Loucy (cell line): ENCODE results near the gene HBS1L.
A peak's percentile ranks its signal among the peaks of the same experiment; 100 is the strongest.

Source experiments
- H2AFZ ChIP-seq: fragments of 200-600 bp; sonication (generic); 2 replicates; pipeline ENCODE4 v1.6.0; 2016; ENCODE audit warnings: antibody characterized with exemption, mild to moderate bottlenecking, low read length, moderate library complexity
- H3F3A ChIP-seq: fragments of 200-600 bp; 2 replicates; pipeline ENCODE4 v1.6.0; 2016; ENCODE audit warnings: antibody characterized with exemption, low read depth, mild to moderate bottlenecking
- H3K27me3 ChIP-seq: fragments of 200-600 bp; sonication (generic); 2 replicates; pipeline ENCODE4 v1.6.1; 2014; ENCODE audit warnings: low read length, mild to moderate bottlenecking; ENCODE audit not compliant: insufficient read depth, poor library complexity, severe bottlenecking
- H3K36me3 ChIP-seq: fragments of 200-600 bp; sonication (generic); 2 replicates; pipeline ENCODE4 v1.6.1; 2016; ENCODE audit warnings: low read length; ENCODE audit not compliant: insufficient read depth
- H3K4me1 ChIP-seq: fragments of 200-600 bp; sonication (generic); 2 replicates; pipeline ENCODE4 v1.5.1; 2014; ENCODE audit warnings: low read length, mild to moderate bottlenecking; ENCODE audit not compliant: insufficient read depth, poor library complexity, severe bottlenecking
- H3K4me2 ChIP-seq: fragments of 200-600 bp; sonication (generic); 2 replicates; pipeline ENCODE4 v1.6.0; 2014; ENCODE audit warnings: antibody characterized with exemption, low read length, low read depth, mild to moderate bottlenecking; ENCODE audit not compliant: poor library complexity, severe bottlenecking
- H3K4me3 ChIP-seq: fragments of 200-600 bp; sonication (generic); 2 replicates; pipeline ENCODE4 v1.5.1; 2014; ENCODE audit warnings: low read length, mild to moderate bottlenecking, mixed read lengths; ENCODE audit not compliant: poor library complexity, severe bottlenecking
- H3K79me2 ChIP-seq: fragments of 200-600 bp; sonication (generic); 2 replicates; pipeline ENCODE4 v1.6.1; 2014; ENCODE audit warnings: low read length; ENCODE audit not compliant: insufficient read depth
- H3K9ac ChIP-seq: fragments of 200-600 bp; sonication (generic); 2 replicates; pipeline ENCODE4 v1.6.0; 2014; ENCODE audit warnings: mild to moderate bottlenecking, low read depth, low read length, moderate library complexity; ENCODE audit not compliant: poor library complexity, severe bottlenecking
- H3K9me2 ChIP-seq: fragments of 200-600 bp; sonication (generic); replicated peaks from 2 replicates; pipeline ENCODE4 v1.6.1; 2016; ENCODE audit warnings: low read depth, low read length, mixed read lengths
- H3K9me3 ChIP-seq: fragments of 200-600 bp; sonication (generic); 2 replicates; pipeline ENCODE4 v1.6.1; 2014; ENCODE audit warnings: mild to moderate bottlenecking, antibody characterized with exemption, low read length, low read depth; ENCODE audit not compliant: insufficient read depth
- H4K20me1 ChIP-seq: fragments of 200-600 bp; sonication (generic); 2 replicates; pipeline ENCODE4 v1.6.0; 2014; ENCODE audit warnings: antibody characterized with exemption, low read length, mild to moderate bottlenecking; ENCODE audit not compliant: insufficient read depth, poor library complexity, severe bottlenecking
- CTCF ChIP-seq: fragments of 200-600 bp; sonication (generic); conservative IDR thresholded peaks from 2 replicates; pipeline ENCODE4 v1.5.1; 2014; ENCODE audit warnings: mild to moderate bottlenecking, antibody characterized with exemption, low read length
- EZH2phosphoT487 ChIP-seq: fragments of 200-600 bp; IDR thresholded peaks from 2 replicates; pipeline ENCODE4 v1.6.1; 2018; ENCODE audit warnings: antibody characterized with exemption, mild to moderate bottlenecking, moderate library complexity, borderline replicate concordance

The HBS1L gene

GRCh38 chr6:135071541-135071940 lies 16.9 kb upstream of the HBS1L start:
- H3K36me3 ChIP-seq: no peaks in the 10 kb centered on the region

GRCh38 chr6:135067911-135068310 lies 13.3 kb upstream of the HBS1L start:
- Histone ChIP-seq H3K4me3 (no peak overlapping the region), H4K20me1 (no peaks in the 10 kb centered on the region), H3K27me3 (no peaks in the 10 kb centered on the region), H3K4me1 (peaks cover 16% of the 10 kb centered on the region), H3K4me2 (no peak overlapping the region), H3F3A (no peaks in the 10 kb centered on the region), H3K36me3 (no peaks in the 10 kb centered on the region), H3K9ac (no peak overlapping the region), H2AFZ (no peak overlapping the region), H3K9me3 (no peaks in the 10 kb centered on the region), H3K9me2 (no peaks in the 10 kb centered on the region), H3K79me2 (no peaks in the 10 kb centered on the region)
- TF ChIP-seq CTCF (no peak), EZH2phosphoT487 (no peak)

More at GRCh38 chr6:135071541-135071940, 16.9 kb upstream of the HBS1L start:
- Histone ChIP-seq H3K4me1 (peaks cover 30% of the 10 kb centered on the region), H3K4me3 (no peak overlapping the region), H4K20me1 (no peaks in the 10 kb centered on the region), H2AFZ (peak overlapping the region; percentile 15), H3K9ac (no peak overlapping the region), H3K9me3 (no peaks in the 10 kb centered on the region), H3K79me2 (no peaks in the 10 kb centered on the region), H3K9me2 (no peaks in the 10 kb centered on the region), H3K4me2 (no peak overlapping the region), H3F3A (no peaks in the 10 kb centered on the region), H3K27me3 (no peaks in the 10 kb centered on the region)
- no peak for TF ChIP-seq CTCF
- TF ChIP-seq EZH2phosphoT487: no peak

GRCh38 chr6:135066806-135067205 lies 12.2 kb upstream of the HBS1L start:
- 0 out of 2 replicates have a peak overlapping the region, but pooled peaks have one; percentile 16 for H2AFZ ChIP-seq

More at GRCh38 chr6:135066806-135067205, 12.2 kb upstream of the HBS1L start:
- Histone ChIP-seq H3K9ac (no peak overlapping the region), H3F3A (no peaks in the 10 kb centered on the region), H3K79me2 (no peaks in the 10 kb centered on the region), H3K9me2 (no peaks in the 10 kb centered on the region), H3K4me3 (no peak overlapping the region), H3K36me3 (no peaks in the 10 kb centered on the region), H3K9me3 (no peaks in the 10 kb centered on the region), H3K4me1 (peaks cover 15% of the 10 kb centered on the region), H3K27me3 (no peaks in the 10 kb centered on the region), H4K20me1 (no peaks in the 10 kb centered on the region), H3K4me2 (peak overlapping the region; percentile 35)
- TF ChIP-seq CTCF (no peak), EZH2phosphoT487 (no peak)
